Measurements from ENCODE around the gene CSGALNACT2. TPM values are rescaled to one million over a fixed set of nuclear protein-coding genes. Genes with fewer than 3 reads are reported as not detected.

Gene CSGALNACT2
- total RNA-seq, 1 experiment from 2014 or later, result 5.1 TPM

DNA sequence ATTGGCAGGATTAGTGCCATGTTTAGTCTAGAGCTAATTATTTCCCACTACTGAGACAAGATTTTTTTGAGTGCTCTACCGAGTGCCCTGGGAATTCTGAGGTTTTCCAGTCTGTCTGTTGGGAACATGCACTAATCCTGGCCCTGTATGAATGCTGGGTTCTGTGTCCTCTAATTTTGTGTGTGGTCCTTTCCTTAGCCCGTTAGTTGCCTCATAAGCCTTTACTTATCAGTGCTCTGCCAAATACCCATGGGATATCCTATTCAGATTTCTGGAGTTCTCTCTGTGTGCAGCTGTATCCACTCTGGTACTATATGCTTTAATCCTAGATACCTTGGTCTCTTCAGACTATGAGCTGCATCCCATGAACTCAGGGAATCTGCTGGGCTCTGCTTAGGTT, 13.1 kb downstream of the CSGALNACT2 start (continued):
- TF ChIP-seq, protein P1, sequence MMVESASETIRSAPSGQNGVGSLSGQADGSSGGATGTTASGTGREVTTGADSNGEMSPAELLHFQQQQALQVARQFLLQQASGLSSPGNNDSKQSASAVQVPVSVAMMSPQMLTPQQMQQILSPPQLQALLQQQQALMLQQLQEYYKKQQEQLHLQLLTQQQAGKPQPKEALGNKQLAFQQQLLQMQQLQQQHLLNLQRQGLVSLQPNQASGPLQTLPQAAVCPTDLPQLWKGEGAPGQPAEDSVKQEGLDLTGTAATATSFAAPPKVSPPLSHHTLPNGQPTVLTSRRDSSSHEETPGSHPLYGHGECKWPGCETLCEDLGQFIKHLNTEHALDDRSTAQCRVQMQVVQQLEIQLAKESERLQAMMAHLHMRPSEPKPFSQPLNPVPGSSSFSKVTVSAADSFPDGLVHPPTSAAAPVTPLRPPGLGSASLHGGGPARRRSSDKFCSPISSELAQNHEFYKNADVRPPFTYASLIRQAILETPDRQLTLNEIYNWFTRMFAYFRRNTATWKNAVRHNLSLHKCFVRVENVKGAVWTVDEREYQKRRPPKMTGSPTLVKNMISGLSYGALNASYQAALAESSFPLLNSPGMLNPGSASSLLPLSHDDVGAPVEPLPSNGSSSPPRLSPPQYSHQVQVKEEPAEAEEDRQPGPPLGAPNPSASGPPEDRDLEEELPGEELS (CRISPR knock-in tag; IDR thresholded peaks at IDR 0.05), result no peak
- TF ChIP-seq NFE2L1 (CRISPR knock-in tag; IDR thresholded peaks at IDR 0.05), result no peak
- no peak for TF ChIP-seq NFYB (CRISPR knock-in tag; conservative IDR thresholded peaks at IDR 0.05; ENCODE audit: low read depth)
- TF ChIP-seq, protein P2, sequence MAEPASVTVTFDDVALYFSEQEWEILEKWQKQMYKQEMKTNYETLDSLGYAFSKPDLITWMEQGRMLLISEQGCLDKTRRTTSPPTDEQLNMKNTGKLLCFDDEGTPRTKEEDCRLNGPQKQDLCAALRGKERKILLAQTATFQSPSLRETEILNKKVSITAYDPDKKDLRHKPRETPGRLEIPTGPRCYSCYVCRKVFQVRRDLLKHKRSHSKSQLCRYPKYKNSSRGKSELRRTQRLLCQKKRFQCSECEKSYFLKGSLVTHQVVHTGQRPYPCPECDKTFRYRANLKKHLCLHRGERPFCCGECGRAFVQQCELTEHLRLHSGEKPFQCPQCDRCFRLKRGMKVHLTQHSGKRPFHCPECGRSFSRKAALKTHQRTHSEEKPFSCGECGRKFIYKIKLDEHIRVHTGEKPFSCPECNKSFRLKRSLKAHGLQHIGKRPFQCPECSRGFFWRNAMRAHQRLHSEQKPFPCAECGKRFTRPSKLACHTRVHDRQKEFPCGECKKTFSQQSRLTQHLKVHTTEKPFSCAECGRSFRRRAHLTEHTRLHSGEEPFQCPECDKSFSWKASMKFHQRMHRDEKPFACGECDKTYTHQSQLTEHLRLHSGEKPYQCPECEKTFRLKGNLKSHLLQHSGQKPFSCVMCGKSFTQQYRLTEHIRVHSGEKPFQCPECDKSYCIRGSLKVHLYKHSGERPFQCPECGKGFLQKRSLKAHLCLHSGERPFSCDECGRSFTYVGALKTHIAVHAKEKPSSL (CRISPR knock-in tag; conservative IDR thresholded peaks at IDR 0.05), result no peak

DNA sequence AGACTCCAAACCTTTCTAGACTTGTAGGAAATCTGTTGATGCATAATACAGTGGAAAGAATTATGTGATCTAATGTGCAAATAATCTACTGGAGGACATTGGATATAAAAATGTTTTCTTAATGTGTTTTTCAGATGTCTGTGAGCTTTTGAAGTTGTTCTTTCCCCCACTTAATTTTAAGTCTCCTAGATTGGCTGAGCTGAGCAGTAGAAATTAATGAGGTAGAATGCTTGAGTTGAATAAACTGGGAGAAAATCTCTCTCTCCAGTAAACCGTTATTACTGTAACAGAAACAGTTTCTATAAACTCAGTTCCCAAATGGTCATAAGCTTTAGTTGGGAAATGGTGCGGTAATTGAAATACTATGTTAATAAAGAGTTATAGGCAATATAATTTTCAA, 15.7 kb downstream of the CSGALNACT2 start:
- no peaks in the 10 kb centered on the region for H3K36me3 Mint-ChIP-seq
- ChIA-PET CTCF (interaction anchor here (1.2 to 1.3 kb wide), 2 partner anchors 48 to 67 kb away, joined by 3 to 4 read pairs; no protein-coding TSS in a partner anchor), POLR2A (no interaction called here)
- DNase-seq (ENCODE audit: low spot score), result no peak
- H3K27ac Mint-ChIP-seq, result no peak overlapping the region
- no peaks in the 10 kb centered on the region for H3K4me1 Mint-ChIP-seq
- no peaks in the 10 kb centered on the region for H3K27me3 Mint-ChIP-seq (ENCODE audit: low read depth)
- no peak for ATAC-seq
- H3K9me3 Mint-ChIP-seq, result peaks cover 1% of the 10 kb centered on the region
- TF ChIP-seq NFATC4 (CRISPR knock-in tag; IDR thresholded peaks at IDR 0.05) (no peak), ZNF317 (CRISPR knock-in tag; IDR thresholded peaks at IDR 0.05; ENCODE audit: borderline replicate concordance, low read depth) (no peak), ZNF396 (CRISPR knock-in tag; IDR thresholded peaks at IDR 0.05; ENCODE audit: borderline replicate concordance) (no peak), TEAD1 (CRISPR knock-in tag; IDR thresholded peaks at IDR 0.05) (no peak), FOXJ3 (CRISPR knock-in tag; IDR thresholded peaks at IDR 0.05; ENCODE audit: borderline replicate concordance) (no peak), ZNF671 (CRISPR knock-in tag; IDR thresholded peaks at IDR 0.05) (no peak), ESRRA (CRISPR knock-in tag; IDR thresholded peaks at IDR 0.05; ENCODE audit: borderline replicate concordance) (no peak)
- TF ChIP-seq, protein P3, sequence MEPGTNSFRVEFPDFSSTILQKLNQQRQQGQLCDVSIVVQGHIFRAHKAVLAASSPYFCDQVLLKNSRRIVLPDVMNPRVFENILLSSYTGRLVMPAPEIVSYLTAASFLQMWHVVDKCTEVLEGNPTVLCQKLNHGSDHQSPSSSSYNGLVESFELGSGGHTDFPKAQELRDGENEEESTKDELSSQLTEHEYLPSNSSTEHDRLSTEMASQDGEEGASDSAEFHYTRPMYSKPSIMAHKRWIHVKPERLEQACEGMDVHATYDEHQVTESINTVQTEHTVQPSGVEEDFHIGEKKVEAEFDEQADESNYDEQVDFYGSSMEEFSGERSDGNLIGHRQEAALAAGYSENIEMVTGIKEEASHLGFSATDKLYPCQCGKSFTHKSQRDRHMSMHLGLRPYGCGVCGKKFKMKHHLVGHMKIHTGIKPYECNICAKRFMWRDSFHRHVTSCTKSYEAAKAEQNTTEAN (CRISPR knock-in tag; IDR thresholded peaks at IDR 0.05), result no peak
- TF ChIP-seq, protein P4, sequence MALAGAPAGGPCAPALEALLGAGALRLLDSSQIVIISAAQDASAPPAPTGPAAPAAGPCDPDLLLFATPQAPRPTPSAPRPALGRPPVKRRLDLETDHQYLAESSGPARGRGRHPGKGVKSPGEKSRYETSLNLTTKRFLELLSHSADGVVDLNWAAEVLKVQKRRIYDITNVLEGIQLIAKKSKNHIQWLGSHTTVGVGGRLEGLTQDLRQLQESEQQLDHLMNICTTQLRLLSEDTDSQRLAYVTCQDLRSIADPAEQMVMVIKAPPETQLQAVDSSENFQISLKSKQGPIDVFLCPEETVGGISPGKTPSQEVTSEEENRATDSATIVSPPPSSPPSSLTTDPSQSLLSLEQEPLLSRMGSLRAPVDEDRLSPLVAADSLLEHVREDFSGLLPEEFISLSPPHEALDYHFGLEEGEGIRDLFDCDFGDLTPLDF (CRISPR knock-in tag; IDR thresholded peaks at IDR 0.05), result no peak
- TF ChIP-seq, protein P5, sequence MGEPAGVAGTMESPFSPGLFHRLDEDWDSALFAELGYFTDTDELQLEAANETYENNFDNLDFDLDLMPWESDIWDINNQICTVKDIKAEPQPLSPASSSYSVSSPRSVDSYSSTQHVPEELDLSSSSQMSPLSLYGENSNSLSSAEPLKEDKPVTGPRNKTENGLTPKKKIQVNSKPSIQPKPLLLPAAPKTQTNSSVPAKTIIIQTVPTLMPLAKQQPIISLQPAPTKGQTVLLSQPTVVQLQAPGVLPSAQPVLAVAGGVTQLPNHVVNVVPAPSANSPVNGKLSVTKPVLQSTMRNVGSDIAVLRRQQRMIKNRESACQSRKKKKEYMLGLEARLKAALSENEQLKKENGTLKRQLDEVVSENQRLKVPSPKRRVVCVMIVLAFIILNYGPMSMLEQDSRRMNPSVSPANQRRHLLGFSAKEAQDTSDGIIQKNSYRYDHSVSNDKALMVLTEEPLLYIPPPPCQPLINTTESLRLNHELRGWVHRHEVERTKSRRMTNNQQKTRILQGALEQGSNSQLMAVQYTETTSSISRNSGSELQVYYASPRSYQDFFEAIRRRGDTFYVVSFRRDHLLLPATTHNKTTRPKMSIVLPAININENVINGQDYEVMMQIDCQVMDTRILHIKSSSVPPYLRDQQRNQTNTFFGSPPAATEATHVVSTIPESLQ (CRISPR knock-in tag; IDR thresholded peaks at IDR 0.05), result no peak
- TF ChIP-seq, protein P6, sequence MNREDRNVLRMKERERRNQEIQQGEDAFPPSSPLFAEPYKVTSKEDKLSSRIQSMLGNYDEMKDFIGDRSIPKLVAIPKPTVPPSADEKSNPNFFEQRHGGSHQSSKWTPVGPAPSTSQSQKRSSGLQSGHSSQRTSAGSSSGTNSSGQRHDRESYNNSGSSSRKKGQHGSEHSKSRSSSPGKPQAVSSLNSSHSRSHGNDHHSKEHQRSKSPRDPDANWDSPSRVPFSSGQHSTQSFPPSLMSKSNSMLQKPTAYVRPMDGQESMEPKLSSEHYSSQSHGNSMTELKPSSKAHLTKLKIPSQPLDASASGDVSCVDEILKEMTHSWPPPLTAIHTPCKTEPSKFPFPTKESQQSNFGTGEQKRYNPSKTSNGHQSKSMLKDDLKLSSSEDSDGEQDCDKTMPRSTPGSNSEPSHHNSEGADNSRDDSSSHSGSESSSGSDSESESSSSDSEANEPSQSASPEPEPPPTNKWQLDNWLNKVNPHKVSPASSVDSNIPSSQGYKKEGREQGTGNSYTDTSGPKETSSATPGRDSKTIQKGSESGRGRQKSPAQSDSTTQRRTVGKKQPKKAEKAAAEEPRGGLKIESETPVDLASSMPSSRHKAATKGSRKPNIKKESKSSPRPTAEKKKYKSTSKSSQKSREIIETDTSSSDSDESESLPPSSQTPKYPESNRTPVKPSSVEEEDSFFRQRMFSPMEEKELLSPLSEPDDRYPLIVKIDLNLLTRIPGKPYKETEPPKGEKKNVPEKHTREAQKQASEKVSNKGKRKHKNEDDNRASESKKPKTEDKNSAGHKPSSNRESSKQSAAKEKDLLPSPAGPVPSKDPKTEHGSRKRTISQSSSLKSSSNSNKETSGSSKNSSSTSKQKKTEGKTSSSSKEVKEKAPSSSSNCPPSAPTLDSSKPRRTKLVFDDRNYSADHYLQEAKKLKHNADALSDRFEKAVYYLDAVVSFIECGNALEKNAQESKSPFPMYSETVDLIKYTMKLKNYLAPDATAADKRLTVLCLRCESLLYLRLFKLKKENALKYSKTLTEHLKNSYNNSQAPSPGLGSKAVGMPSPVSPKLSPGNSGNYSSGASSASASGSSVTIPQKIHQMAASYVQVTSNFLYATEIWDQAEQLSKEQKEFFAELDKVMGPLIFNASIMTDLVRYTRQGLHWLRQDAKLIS (CRISPR knock-in tag; IDR thresholded peaks at IDR 0.05; ENCODE audit: borderline replicate concordance), result no peak
- TF ChIP-seq, protein P7, sequence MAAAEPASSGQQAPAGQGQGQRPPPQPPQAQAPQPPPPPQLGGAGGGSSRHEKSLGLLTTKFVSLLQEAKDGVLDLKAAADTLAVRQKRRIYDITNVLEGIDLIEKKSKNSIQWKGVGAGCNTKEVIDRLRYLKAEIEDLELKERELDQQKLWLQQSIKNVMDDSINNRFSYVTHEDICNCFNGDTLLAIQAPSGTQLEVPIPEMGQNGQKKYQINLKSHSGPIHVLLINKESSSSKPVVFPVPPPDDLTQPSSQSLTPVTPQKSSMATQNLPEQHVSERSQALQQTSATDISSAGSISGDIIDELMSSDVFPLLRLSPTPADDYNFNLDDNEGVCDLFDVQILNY (CRISPR knock-in tag; IDR thresholded peaks at IDR 0.05), result no peak
- TF ChIP-seq, protein P1 (CRISPR knock-in tag; IDR thresholded peaks at IDR 0.05), result no peak
- TF ChIP-seq, protein P8, sequence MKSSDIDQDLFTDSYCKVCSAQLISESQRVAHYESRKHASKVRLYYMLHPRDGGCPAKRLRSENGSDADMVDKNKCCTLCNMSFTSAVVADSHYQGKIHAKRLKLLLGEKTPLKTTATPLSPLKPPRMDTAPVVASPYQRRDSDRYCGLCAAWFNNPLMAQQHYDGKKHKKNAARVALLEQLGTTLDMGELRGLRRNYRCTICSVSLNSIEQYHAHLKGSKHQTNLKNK (CRISPR knock-in tag; IDR thresholded peaks at IDR 0.05), result no peak
- no peak overlapping the region for H3K4me3 Mint-ChIP-seq
